ENCODE results near the gene POLRMT.
"Not testable (repeated sequence)": the region's sequence is repeated elsewhere in the genome, so short reads cannot be mapped to it uniquely, and the experiment has no call there.

Gene POLRMT

DNA sequence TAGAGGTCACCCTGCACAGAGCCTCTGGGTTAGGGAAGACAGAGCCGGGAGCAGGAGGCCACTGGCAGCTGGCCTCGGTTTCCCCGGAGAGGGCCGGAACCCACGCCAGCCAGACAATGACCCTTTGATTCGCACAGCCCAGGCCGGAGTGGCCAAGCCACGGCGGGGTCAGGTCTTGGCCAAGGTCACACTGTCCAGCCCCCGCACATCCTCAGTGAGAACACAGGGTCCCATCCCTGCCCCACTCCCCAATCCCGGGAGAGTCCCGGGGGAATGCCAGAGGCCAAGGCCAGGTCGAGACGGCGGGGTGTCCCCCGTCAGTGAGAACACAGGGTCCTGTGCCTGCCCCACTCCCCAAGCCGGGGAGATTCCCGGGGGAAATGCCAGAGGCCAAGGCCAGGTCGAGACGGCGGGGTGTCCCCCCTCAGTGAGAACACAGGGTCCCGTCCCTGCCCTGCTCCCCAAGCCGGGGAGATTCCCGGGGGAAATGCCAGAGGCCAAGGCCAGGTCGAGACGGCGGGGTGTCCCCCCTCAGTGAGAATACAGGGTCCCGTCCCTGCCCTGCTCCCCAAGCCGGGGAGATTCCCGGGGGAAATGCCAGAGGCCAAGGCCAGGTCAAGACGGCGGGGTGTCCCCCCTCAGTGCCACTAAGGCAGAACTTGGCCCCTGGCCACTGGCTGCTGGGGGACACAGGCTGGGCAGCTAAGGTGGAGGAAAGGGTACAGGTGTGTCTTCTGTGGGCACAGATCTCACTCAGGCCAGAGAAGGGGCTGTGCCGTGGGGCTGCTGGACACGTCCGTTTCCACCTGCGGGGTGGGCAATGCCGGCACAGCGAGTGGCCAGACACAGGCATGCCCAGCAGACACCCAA lies 41.2 kb upstream of the POLRMT start:
- no peak for DNase-seq (ENCODE audit: low read depth, low spot score)
- POLR2A ChIA-PET: interaction anchor here (0.8 kb wide), 1 partner anchor 11 kb away, joined by 4 read pairs; the partner anchor contains the start of gene RNF126
- CTCF ChIA-PET: no interaction called here
- TF ChIP-seq, protein P1, sequence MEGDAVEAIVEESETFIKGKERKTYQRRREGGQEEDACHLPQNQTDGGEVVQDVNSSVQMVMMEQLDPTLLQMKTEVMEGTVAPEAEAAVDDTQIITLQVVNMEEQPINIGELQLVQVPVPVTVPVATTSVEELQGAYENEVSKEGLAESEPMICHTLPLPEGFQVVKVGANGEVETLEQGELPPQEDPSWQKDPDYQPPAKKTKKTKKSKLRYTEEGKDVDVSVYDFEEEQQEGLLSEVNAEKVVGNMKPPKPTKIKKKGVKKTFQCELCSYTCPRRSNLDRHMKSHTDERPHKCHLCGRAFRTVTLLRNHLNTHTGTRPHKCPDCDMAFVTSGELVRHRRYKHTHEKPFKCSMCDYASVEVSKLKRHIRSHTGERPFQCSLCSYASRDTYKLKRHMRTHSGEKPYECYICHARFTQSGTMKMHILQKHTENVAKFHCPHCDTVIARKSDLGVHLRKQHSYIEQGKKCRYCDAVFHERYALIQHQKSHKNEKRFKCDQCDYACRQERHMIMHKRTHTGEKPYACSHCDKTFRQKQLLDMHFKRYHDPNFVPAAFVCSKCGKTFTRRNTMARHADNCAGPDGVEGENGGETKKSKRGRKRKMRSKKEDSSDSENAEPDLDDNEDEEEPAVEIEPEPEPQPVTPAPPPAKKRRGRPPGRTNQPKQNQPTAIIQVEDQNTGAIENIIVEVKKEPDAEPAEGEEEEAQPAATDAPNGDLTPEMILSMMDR (IDR thresholded peaks at IDR 0.05; ENCODE audit: insufficient read depth, low read length, missing control alignments): no peak
- no peak overlapping the region for H3K4me3 ChIP-seq (ENCODE audit: low read depth, low read length)

DNA sequence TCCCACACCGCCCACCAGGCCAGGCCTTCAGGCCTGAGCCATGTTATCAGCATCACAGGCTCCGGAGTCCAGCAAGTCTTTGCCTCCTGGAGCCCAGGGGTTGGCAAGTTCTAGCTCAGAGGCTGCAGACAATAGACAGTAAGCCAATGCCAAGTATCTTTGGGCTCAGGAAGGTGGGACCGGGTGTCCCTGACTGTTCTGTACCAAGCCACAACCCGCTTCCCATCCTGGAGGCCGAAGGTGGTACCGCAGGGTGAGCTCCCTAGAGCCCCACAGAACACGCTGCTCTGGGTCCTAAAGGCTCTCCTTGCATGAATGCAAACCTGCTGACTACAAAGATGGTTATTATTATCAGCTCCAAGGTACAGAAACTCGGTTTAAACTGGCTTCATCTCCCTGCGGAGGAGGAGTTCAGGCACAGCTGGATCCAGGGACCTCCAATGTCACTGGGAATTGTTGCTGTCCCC lies 37.3 kb upstream of the POLRMT start:
- ChIA-PET CTCF (interaction anchor here (1.2 to 1.4 kb wide), 2 partner anchors 67 to 312 kb away, joined by 3 read pairs; no protein-coding TSS in a partner anchor), POLR2A (interaction anchor here (0.6 kb wide), 1 partner anchor 13 kb away, joined by 4 read pairs; no protein-coding TSS in a partner anchor)
- TF ChIP-seq, protein P1 (IDR thresholded peaks at IDR 0.05; ENCODE audit: insufficient read depth, low read length, missing control alignments): no peak
- DNase-seq (ENCODE audit: low read depth, low spot score): no peak
- H3K4me3 ChIP-seq (ENCODE audit: low read depth, low read length): no peak overlapping the region

DNA sequence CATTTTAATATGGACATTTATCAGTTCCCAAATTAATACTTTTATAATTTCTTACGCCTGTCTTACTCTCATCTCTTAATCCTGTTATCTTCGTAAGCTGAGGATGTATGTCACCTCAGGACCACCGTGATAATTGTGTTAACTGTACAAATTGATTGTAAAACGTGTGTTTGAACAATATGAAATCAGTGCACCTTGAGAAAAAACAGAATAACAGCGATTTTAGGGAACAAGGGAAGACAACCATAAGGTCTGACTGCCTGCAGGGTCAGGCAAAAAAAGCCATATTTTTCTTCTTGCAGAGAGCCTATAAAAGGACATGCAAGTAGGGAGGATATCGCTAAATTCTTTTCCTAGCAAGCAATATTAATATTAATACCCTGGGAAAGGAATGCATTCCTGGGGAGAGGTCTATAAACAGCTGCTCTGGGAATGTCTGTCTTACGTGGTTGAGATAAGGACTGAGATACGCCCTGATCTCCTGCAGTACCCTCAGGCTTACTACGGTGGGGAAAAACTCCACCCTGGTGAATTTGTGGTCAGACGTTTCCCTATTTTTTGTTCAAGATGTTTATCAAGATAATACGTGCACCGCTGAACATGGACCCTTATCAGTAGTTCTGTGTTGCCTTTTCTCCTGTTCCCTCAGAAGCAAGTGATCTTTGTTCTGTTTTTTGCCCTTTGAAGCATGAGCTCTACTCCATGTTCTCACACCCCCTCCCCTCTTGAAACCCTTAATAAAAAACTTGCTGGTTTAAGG lies 35.5 kb upstream of the POLRMT start:
- CTCF ChIA-PET: interaction anchor here (0.7 to 3.6 kb wide), 6 partner anchors 10 to 84 kb away, joined by 3 to 22 read pairs (median 3); no protein-coding TSS in a partner anchor
- not testable (repeated sequence) for DNase-seq (ENCODE audit: low read depth, low spot score); H3K4me3 ChIP-seq (ENCODE audit: low read depth, low read length)
- POLR2A ChIA-PET: interaction anchor here (0.6 to 1.0 kb wide), 2 partner anchors 8 to 10 kb away, joined by 4 read pairs; no protein-coding TSS in a partner anchor

DNA sequence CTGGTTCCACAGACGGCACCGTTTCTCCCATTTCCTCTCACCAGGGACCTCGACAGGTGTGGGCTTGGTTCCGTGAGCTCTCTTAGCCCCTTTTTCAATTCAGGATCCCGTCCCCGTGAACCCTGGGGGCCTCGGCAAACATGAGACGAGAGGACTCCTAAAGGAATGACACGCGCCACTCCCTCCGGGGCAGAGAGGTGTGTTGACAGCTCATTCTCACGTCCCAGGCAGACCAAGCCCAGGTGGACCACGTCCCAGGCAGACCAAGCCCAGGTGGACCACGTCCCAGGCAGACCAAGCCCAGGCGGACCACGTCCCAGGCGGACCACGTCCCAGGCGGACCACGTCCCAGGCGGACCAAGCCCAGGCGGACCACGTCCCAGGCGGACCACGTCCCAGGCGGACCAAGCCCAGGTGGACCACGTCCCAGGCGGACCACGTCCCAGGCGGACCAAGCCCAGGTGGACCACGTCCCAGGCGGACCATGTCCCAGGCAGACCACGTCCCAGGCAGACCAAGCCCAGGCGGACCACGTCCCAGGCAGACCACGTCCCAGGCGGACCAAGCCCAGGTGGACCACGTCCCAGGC lies 33.7 kb upstream of the POLRMT start:
- DNase-seq (ENCODE audit: low read depth, low spot score); H3K4me3 ChIP-seq (ENCODE audit: low read depth, low read length); POLR2A ChIA-PET: not testable (repeated sequence)
- CTCF ChIA-PET: interaction anchor here (0.8 to 3.6 kb wide), 4 partner anchors 9 to 85 kb away, joined by 3 to 22 read pairs (median 4); partner anchors contain the start of gene FSTL3

DNA sequence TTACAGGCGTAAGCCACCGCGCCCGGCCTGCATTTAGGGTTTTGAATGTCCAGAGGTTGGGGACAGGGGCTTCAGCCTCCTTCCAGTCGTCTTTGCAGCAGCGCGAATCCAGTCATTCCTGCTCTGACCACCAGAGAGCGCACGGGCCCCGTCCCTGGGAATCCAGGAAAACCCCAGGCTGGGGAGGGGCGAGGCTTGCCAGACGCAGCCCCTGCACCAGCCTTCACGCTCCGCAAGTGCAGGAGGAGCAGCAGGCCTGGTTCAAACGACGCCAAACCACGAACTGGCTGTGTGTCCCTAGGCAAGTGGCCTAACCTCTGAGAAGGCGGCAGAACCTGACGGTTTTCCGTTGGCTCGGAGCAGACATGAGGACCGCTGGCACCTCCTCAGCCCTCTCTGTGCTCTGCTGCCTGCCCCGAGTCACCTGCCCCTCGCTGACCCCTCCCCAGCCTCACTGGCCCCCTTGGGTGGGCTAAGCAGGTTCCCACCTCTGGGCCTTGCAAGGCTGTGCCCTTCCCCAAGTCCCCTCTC lies 31.6 kb upstream of the POLRMT start:
- TF ChIP-seq, protein P1 (IDR thresholded peaks at IDR 0.05; ENCODE audit: insufficient read depth, low read length, missing control alignments): peak; percentile 92
- peak overlapping the region; percentile 45 for H3K4me3 ChIP-seq (ENCODE audit: low read depth, low read length)

DNA sequence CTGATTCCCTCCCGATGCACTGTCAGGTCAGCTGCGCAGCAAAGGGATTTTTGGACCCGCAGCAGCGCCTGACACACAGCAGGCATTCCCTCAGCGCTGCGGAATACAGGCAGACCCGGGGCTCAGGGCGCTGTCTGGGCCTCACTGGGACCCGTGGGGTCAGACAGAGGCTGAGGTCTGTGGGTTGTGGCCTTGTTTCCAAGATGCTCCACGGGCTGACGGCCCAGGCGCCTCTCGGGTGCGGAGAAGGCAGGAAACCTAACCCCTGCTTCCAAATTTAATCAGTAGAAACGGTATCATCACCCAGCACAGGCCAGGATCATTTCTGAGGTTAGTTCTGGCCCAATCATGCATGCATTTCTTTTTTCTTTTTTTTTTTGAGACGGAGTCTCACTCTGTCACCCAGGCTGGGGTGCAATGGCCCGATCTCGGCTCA lies 30.4 kb upstream of the POLRMT start:
- CTCF ChIA-PET: interaction anchor here (1.0 to 1.9 kb wide), 7 partner anchors 16 to 202 kb away, joined by 3 to 14 read pairs (median 7); no protein-coding TSS in a partner anchor
- H3K4me3 ChIP-seq (ENCODE audit: low read depth, low read length): peak overlapping the region; percentile 64
- no peak for DNase-seq (ENCODE audit: low read depth, low spot score)
- POLR2A ChIA-PET: interaction anchor here (0.8 to 1.5 kb wide), 3 partner anchors 12 to 17 kb away, joined by 4 to 10 read pairs (median 6); partner anchors contain the start of gene FSTL3
- TF ChIP-seq, protein P1 (IDR thresholded peaks at IDR 0.05; ENCODE audit: insufficient read depth, low read length, missing control alignments): no peak

More for the DNA sequence above, 31.6 kb upstream of the POLRMT start:
- DNase-seq (ENCODE audit: low read depth, low spot score): no peak
- ChIA-PET POLR2A (no interaction called here), CTCF (interaction anchor here (0.7 to 1.3 kb wide), 3 partner anchors 14 to 72 kb away, joined by 3 to 5 read pairs (median 5); no protein-coding TSS in a partner anchor)
